IPS DF 6.9 (cell line): ENCODE data around the gene GJB4.
"Not testable (repeated sequence)": the region's sequence is repeated elsewhere in the genome, so short reads cannot be mapped to it uniquely, and the experiment has no call there.

ENCODE experiments used
- DNase-seq: peaks from one replicate; pipeline ENCODE4 v3.0.0-alpha.2; 2013; ENCODE audit warnings: low read depth, low spot score
- H3K27ac ChIP-seq: one replicate; pipeline ENCODE4 v1.5.1; 2013; ENCODE audit warnings: low read length, control low read depth
- H3K27me3 ChIP-seq: 2 replicates; pipeline ENCODE4 v1.6.1; 2013; ENCODE audit warnings: mild to moderate bottlenecking, low read length; ENCODE audit not compliant: control insufficient read depth, insufficient read depth
- H3K36me3 ChIP-seq: 2 replicates; pipeline ENCODE4 v1.6.1; 2013; ENCODE audit warnings: low read length; ENCODE audit not compliant: control insufficient read depth, insufficient read depth
- H3K4me1 ChIP-seq: 2 replicates; pipeline ENCODE4 v1.6.1; 2013; ENCODE audit warnings: low read length; ENCODE audit not compliant: control insufficient read depth, insufficient read depth
- H3K4me3 ChIP-seq: 2 replicates; pipeline ENCODE4 v1.5.1; 2013; ENCODE audit warnings: mild to moderate bottlenecking, low read length
- H3K9me3 ChIP-seq: 2 replicates; pipeline ENCODE4 v1.6.1; 2013; ENCODE audit warnings: low read length, inconsistent platforms; ENCODE audit not compliant: control insufficient read depth, insufficient read depth
- WGBS: extraction: QIAGEN DNeasy Blood & Tissue Kit; methylation state at CpG from one replicate; pipeline ENCODE4 v1.1.7; 2013; ENCODE audit warnings: mixed read lengths, missing lambda C conversion rate; ENCODE audit not compliant: insufficient read length, insufficient coverage; 5-methylcytosine and 5-hydroxymethylcytosine counted together

The GJB4 gene

GRCh38 chr1:34761776-34762307 lies 2.3 kb downstream of the GJB4 start:
- no peaks in the 10 kb centered on the region for H3K36me3 ChIP-seq
- H3K4me3 ChIP-seq: no peak overlapping the region
- no peak overlapping the region for H3K27ac ChIP-seq
- H3K4me1 ChIP-seq: peaks cover 6% of the 10 kb centered on the region; the same call in 1 of the 2 replicates
- no peaks in the 10 kb centered on the region for H3K27me3 ChIP-seq
- no peak for DNase-seq
- whole genome bisulfite sequencing: no CpG with 5 or more reads among the region's 13 CpGs
- H3K9me3 ChIP-seq: no peaks in the 10 kb centered on the region

- H3K27ac ChIP-seq: no peak overlapping the region
- H3K4me1 ChIP-seq: peaks cover 6% of the 10 kb centered on the region; the same call in 1 of the 2 replicates
- no peak for DNase-seq
- H3K27me3 ChIP-seq: no peaks in the 10 kb centered on the region
- no peak overlapping the region for H3K4me3 ChIP-seq
- no peaks in the 10 kb centered on the region for H3K36me3 ChIP-seq
- no CpG with 5 or more reads among the region's 7 CpGs for WGBS
- no peaks in the 10 kb centered on the region for H3K9me3 ChIP-seq
These were observed 3.1 kb downstream of the GJB4 start for GRCh38 chr1:34762474-34763141.

- WGBS: no CpG with 5 or more reads among the region's 8 CpGs
- H3K27me3 ChIP-seq: no peaks in the 10 kb centered on the region
- no peak for DNase-seq
- H3K4me1 ChIP-seq: peaks cover 6% of the 10 kb centered on the region; the same call in 1 of the 2 replicates
- no peak overlapping the region for H3K27ac ChIP-seq
- H3K36me3 ChIP-seq: no peaks in the 10 kb centered on the region
- no peaks in the 10 kb centered on the region for H3K9me3 ChIP-seq
- no peak overlapping the region for H3K4me3 ChIP-seq
These were observed 3.7 kb downstream of the GJB4 start for GRCh38 chr1:34763142-34763781.

GRCh38 chr1:34768856-34769255 lies 9.3 kb downstream of the GJB4 start:
- no peak overlapping the region for H3K4me3 ChIP-seq
- no peaks in the 10 kb centered on the region for H3K27me3 ChIP-seq
- H3K9me3 ChIP-seq: no peaks in the 10 kb centered on the region
- no peak overlapping the region for H3K27ac ChIP-seq
- H3K36me3 ChIP-seq: no peaks in the 10 kb centered on the region
- DNase-seq: no peak
- no CpG with 5 or more reads among the region's 3 CpGs for WGBS
- H3K4me1 ChIP-seq: no peaks in the 10 kb centered on the region

- H3K36me3 ChIP-seq: no peaks in the 10 kb centered on the region
- H3K9me3 ChIP-seq: no peaks in the 10 kb centered on the region
- H3K27ac ChIP-seq: no peak overlapping the region
- no peak overlapping the region for H3K4me3 ChIP-seq
- no peaks in the 10 kb centered on the region for H3K27me3 ChIP-seq
- no peaks in the 10 kb centered on the region for H3K4me1 ChIP-seq
- WGBS: no CpG with 5 or more reads among the region's 5 CpGs
- DNase-seq: no peak
These were observed 11.5 kb downstream of the GJB4 start for GRCh38 chr1:34770891-34771504.

GRCh38 chr1:34771573-34772371 lies 12.2 kb downstream of the GJB4 start:
- Histone ChIP-seq H3K36me3 (no peaks in the 10 kb centered on the region), H3K4me3 (no peak overlapping the region), H3K27me3 (no peaks in the 10 kb centered on the region), H3K27ac (no peak overlapping the region), H3K4me1 (no peaks in the 10 kb centered on the region), H3K9me3 (no peaks in the 10 kb centered on the region)
- DNase-seq: no peak
- no CpG with 5 or more reads among the region's 16 CpGs for WGBS

GRCh38 chr1:34773114-34773513 lies 13.6 kb downstream of the GJB4 start:
- H3K27ac ChIP-seq, H3K36me3 ChIP-seq, H3K4me3 ChIP-seq, H3K4me1 ChIP-seq, H3K27me3 ChIP-seq, H3K9me3 ChIP-seq, DNase-seq: not testable (repeated sequence)
- WGBS: no CpG with 5 or more reads among the region's 4 CpGs

GRCh38 chr1:34774957-34775356 lies 15.4 kb downstream of the GJB4 start:
- Histone ChIP-seq H3K9me3 (no peaks in the 10 kb centered on the region), H3K27ac (no peak overlapping the region), H3K27me3 (no peaks in the 10 kb centered on the region), H3K4me1 (no peaks in the 10 kb centered on the region), H3K36me3 (no peaks in the 10 kb centered on the region), H3K4me3 (no peak overlapping the region)
- WGBS: no CpG with 5 or more reads among the region's 8 CpGs
- DNase-seq: no peak

- Histone ChIP-seq H3K9me3 (no peaks in the 10 kb centered on the region), H3K27me3 (no peaks in the 10 kb centered on the region; the same call in 1 of the 2 replicates), H3K4me3 (no peak overlapping the region), H3K27ac (no peak overlapping the region), H3K4me1 (no peaks in the 10 kb centered on the region), H3K36me3 (no peaks in the 10 kb centered on the region)
- DNase-seq: no peak
- no CpG with 5 or more reads among the region's 3 CpGs for WGBS
These were observed 17.4 kb downstream of the GJB4 start for GRCh38 chr1:34776911-34777310.
